HG02973 (cell line): Measurements from ENCODE around the gene PRTFDC1.
"Not testable (repeated sequence)": the region's sequence is repeated elsewhere in the genome, so short reads cannot be mapped to it uniquely, and the experiment has no call there.

Experiments
- ATAC-seq: cut with Tn5 transposase; IDR thresholded peaks from one replicate; pipeline ENCODE4 v1.9.1; 2021; ENCODE audit warnings: moderate library complexity; ENCODE audit not compliant: unreplicated experiment

The PRTFDC1 gene

GRCh38 chr10:24849501-24850299 is 102.7 kb downstream of the PRTFDC1 start:
- ATAC-seq, result no peak

GRCh38 chr10:24849051-24849450 is 103.4 kb downstream of the PRTFDC1 start:
- no peak for ATAC-seq

GRCh38 chr10:24848195-24848594 is 104.2 kb downstream of the PRTFDC1 start:
- ATAC-seq, result no peak

GRCh38 chr10:24847112-24848070 is 105.0 kb downstream of the PRTFDC1 start:
- ATAC-seq, result no peak

- ATAC-seq, result no peak
Observed at GRCh38 chr10:24844742-24845141, 107.7 kb downstream of the PRTFDC1 start.

GRCh38 chr10:24843256-24843655 is 109.2 kb downstream of the PRTFDC1 start:
- no peak for ATAC-seq

- no peak for ATAC-seq
Observed at GRCh38 chr10:24842856-24843255, 109.5 kb downstream of the PRTFDC1 start.

GRCh38 chr10:24841530-24841929 is 110.9 kb downstream of the PRTFDC1 start:
- no peak for ATAC-seq

GRCh38 chr10:24840784-24841183 is 111.6 kb downstream of the PRTFDC1 start:
- ATAC-seq, result no peak

- not testable (repeated sequence) for ATAC-seq
Observed at GRCh38 chr10:24837781-24838180, 114.6 kb downstream of the PRTFDC1 start.

- no peak for ATAC-seq
Observed at GRCh38 chr10:24834869-24835268, 117.5 kb downstream of the PRTFDC1 start.

GRCh38 chr10:24826009-24826408 is 126.4 kb downstream of the PRTFDC1 start:
- no peak for ATAC-seq

GRCh38 chr10:24825551-24825950 is 126.9 kb downstream of the PRTFDC1 start:
- ATAC-seq, result no peak

GRCh38 chr10:24824536-24824935 is 127.9 kb downstream of the PRTFDC1 start:
- no peak for ATAC-seq

GRCh38 chr10:24824124-24824523 is 128.3 kb downstream of the PRTFDC1 start:
- ATAC-seq, result no peak

- peak; percentile 89 for ATAC-seq
Observed at GRCh38 chr10:24822590-24822989, 129.8 kb downstream of the PRTFDC1 start.

- no peak for ATAC-seq
Observed at GRCh38 chr10:24821986-24822385, 130.4 kb downstream of the PRTFDC1 start.

GRCh38 chr10:24816868-24817396 is 135.5 kb downstream of the PRTFDC1 start:
- no peak for ATAC-seq

GRCh38 chr10:24814568-24815313 is 137.7 kb downstream of the PRTFDC1 start:
- no peak for ATAC-seq

- ATAC-seq, result no peak
Observed at GRCh38 chr10:24813856-24814255, 138.6 kb downstream of the PRTFDC1 start.

- ATAC-seq, result no peak
Observed at GRCh38 chr10:24806262-24806661, 146.1 kb downstream of the PRTFDC1 start.
